Stimulated activated CD8-positive, alpha-beta memory T cell treated with anti-CD3 and anti-CD28 coated beads, Interleukin-12 subunit alpha, Interleukin-12 subunit beta, amount 100 ng/mL, for 24 hours (primary cell): ENCODE measurements around the gene SLC4A1.

ENCODE experiments used
- DNase-seq: peaks from one replicate; pipeline ENCODE4 v3.0.0-alpha.2; 2020; ENCODE audit errors: extremely low read depth

The SLC4A1 gene

GRCh38 chr17:44205962-44206824, 61.7 kb downstream of the SLC4A1 start:
- no peak for DNase-seq

GRCh38 chr17:44204441-44204882, 63.5 kb downstream of the SLC4A1 start:
- no peak for DNase-seq

- DNase-seq = no peak
Observed at GRCh38 chr17:44203731-44204440, 64.0 kb downstream of the SLC4A1 start.

- no peak for DNase-seq
Observed at GRCh38 chr17:44202756-44203155, 65.2 kb downstream of the SLC4A1 start.

- no peak for DNase-seq
Observed at GRCh38 chr17:44200478-44201155, 67.3 kb downstream of the SLC4A1 start.

GRCh38 chr17:44199553-44200477, 68.1 kb downstream of the SLC4A1 start, which contains the start of gene ATXN7L3:
Gene ATXN7L3 (minus strand): TSS chr17:44199884. CDS start chr17:44198070, 1,814 bp downstream.
- peak; percentile 100 for DNase-seq

GRCh38 chr17:44198721-44199552, 69.0 kb downstream of the SLC4A1 start:
- no peak for DNase-seq
